Nucleus accumbens (tissue), 56 donors: ENCODE measurements around the gene ZNHIT1.
A peak's percentile ranks its signal among the peaks of the same experiment; 100 is the strongest.

Experiments used
- DNase-seq, 56 donors: peaks; one replicate each; lab custom pipeline; 2025; lab: John Stamatoyannopoulos, UW

ZNHIT1 gene

DNA sequence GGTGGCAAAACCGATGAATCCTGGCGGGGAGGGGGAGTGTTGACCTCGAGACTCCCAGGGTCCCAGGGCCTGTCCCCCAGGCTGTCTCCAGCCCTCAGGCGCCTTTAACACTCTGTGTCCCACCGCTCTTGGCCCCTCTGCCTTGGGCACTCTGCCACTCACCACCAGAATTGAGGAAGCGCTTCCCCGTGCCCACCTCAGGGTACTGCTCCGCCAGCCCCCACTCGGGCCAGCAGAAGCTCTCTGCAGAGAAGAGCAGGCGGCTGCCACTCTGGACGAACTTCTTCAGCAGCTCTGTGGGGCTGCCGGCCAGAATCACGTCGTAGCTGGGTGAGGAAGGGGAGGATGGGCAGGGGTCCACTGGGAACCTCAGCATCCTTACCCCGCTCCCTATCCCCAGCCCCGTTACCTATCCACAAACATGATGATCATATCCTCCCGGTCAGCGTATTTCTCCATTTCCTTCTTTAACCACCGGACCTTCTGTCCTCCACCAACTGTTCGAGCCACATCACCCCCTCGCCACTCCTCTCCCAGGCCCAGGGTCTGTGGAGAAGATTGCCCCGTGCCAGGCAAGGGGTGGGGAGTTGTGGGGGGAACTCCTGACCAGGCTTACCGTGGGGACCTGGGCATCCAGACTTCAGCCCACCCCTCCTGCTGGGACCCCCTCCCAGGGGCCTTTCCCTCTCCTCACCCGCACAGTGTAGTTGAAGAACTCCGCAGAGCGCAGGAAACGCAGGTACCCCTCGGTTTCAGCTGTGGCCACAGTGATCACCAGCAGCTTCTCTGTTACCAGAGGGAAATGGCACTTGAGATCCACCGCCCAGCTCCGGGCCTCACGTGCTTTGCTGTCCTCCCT, 1.7 kb upstream of the ZNHIT1 start:
- DNase-seq, result peak in 1 of 56 donors; percentile 27

DNA sequence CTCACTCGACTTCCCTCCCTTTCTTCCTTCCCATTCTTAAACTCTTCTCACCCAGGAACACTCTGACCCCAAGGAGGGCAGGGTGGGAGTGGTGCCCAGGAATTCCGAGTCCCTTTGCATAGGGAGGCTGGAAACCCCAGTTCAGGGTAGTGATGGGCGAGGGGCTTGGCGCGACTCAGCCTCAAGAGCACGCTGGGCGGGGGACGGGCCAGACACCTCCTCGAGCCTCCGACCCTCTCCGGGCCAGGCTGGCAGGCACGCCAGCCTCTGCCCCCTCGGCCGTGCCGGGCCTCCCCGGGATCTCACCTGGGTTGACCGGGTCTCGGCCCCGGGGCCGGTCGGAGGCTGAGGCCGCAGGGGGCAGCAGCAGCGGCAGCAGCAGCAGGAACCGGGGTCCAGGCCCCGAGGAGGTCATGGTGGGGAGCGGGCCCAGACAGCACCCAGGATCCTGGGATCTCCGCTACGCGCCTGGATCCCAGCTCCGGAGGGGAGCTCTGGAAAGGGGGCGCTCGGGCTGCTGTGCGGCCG, 1.0 kb upstream of the ZNHIT1 start:
- DNase-seq, result peak in 6 of 56 donors; percentile 20 to 58 (median 42)

DNA sequence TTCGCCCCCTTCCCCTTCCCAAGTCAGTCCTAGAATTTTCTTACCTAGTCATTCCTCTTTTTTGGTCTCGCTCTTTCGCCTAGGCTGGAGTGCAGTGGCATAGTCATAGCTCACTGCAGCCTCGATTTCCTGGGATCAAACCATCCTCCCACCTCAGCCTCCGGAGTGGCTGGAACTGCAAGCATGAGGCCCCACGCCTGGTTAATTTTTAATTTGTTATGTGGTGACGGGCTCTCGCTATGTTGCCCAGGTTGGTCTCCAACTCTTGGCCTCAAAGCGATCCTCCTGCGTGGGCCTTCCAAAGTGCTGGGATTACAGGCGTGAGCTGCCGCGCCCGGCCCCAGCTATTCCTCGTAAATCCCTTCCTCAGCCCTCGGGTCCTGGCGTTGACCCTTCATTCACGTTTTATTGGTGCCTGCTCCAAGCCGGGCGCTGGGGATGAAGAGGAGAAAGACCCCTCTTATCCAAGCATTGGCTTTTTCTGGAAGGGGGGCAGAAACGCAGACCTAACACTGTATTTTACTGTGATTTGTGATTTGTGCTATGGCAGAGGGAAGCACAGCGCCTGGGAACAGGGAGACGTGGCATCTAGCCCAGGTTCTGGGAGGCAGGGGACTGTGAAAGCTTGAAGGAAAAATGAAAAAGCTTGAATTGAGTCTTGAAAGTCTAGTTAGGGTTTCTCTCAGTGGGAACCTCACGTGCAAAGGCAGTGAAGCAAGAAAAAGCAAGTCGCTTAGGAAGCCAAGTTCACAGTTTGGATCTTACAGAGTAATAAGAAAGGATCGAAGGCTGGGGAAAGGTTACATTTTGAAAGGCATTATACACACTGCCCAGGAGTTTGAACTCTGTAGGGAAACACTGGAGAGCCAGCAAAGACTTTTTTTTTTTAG, 516 bp downstream of the ZNHIT1 start:
- DNase-seq, result peak in 2 of 56 donors; percentile 36 to 43

DNA sequence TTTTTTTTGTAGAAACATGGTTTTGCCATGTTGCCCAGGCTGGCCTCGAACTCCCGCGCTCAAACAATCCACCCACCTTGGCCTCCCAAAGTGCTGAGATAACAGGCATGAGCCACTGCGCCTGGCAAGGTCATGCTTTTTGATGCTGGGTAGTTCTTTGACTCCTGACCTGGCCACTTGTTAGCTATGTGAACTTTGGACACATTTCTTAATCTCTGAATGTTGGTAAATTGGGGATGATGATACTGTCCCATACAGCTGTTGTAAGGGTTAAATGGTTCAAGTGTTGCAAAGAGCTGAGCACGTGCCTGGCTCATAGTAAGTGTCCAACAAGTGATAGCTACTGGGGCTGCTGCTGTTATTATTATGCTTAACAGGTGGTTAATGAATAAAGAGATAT, 2.3 kb downstream of the ZNHIT1 start:
- DNase-seq, result no peak

DNA sequence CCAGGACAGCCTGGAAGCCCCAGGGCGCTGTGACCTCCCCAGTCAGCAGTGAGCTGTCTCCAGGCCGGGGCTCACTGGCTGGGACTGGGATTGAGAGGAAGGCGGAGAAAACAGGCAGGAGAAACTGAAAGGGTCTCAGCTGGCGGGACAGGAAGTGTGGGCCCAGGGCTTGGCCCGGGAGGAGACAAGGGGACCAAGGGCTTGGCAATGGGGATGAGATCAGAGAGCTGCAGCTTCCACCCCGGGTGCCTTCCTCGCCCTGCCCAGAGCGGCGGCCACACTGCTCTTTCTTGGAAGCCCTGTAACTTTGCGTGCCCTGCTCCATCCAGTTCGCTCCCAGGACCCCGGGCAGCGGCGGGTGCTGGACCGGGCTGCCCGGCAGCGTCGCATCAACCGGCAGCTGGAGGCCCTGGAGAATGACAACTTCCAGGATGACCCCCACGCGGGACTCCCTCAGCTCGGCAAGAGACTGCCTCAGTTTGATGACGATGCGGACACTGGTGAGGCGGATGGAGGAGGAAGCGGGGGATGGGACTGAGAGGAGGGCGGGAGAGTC, 4.4 kb downstream of the ZNHIT1 start:
- no peak for DNase-seq

DNA sequence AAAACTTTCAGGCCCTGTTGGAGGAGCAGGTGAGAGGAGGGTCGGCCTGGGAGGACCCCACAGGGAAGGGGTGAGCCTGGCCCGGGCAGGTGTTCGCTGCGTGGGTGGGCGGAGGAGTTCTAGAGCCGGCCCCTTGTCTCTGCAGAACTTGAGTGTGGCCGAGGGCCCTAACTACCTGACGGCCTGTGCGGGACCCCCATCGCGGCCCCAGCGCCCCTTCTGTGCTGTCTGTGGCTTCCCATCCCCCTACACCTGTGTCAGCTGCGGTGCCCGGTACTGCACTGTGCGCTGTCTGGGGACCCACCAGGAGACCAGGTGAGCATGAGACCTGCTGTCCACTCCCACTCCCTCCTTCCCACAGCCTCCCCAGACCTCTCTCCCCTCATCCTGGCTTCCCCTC, 5.6 kb downstream of the ZNHIT1 start:
- DNase-seq, result no peak

DNA sequence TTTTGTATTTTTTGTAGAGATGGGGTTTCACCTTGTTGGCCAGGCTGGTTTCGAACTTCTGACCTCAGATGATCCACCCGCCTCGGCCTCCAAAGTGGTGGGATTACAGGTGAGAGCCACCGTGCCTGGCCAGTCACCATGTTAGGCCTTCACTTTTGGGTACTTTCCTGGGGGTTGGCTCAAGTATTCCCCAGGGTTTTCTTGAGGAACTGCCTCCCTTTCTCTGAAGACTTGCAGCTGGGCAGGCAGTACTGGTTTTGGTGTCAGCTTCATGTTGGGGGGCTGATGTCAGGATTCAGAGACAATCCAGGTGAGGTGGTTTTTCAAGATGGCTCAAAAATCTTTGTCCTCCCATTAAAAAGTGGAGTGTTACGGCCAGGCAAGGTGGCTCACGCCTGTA, 7.7 kb downstream of the ZNHIT1 start:
- DNase-seq, result no peak

DNA sequence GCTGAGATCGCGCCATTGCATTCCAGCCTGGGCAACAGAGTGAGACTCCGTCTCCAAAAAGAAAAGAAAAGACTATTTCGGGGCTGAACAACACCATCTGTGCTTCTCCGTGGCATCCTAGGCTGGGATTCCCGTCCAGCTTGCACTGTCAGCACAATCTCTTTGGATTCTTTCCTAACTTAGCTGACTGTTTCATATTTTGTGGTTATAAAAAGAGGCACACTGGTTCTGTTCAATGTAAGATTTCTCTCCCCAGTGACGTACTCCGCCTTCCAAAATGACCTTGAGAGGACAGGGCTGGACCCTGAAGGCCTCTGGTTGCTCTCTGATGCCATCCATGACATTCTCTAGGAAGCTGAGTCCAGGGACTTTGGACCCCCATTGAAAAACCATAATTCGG, 8.8 kb downstream of the ZNHIT1 start:
- DNase-seq, result no peak

DNA sequence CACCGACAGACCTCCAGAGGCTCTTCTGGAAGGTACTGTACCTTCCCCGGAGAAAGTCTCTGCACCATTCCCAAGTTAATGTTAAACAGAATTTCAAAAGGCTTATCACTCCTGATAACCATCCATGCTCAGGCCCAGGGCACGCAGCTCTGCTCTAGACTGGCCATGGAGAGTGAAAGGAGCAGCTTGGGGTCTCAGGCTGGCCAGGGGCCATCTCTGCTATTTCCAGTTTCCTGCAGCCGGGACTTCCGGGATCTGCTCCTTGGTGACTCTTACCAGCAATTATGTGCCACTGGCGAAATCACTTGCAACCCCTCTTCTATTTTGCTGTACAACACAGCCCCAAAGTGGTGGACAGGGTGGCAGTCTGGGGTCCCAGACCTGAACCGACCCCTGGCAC, 13.7 kb downstream of the ZNHIT1 start:
- DNase-seq, result no peak

DNA sequence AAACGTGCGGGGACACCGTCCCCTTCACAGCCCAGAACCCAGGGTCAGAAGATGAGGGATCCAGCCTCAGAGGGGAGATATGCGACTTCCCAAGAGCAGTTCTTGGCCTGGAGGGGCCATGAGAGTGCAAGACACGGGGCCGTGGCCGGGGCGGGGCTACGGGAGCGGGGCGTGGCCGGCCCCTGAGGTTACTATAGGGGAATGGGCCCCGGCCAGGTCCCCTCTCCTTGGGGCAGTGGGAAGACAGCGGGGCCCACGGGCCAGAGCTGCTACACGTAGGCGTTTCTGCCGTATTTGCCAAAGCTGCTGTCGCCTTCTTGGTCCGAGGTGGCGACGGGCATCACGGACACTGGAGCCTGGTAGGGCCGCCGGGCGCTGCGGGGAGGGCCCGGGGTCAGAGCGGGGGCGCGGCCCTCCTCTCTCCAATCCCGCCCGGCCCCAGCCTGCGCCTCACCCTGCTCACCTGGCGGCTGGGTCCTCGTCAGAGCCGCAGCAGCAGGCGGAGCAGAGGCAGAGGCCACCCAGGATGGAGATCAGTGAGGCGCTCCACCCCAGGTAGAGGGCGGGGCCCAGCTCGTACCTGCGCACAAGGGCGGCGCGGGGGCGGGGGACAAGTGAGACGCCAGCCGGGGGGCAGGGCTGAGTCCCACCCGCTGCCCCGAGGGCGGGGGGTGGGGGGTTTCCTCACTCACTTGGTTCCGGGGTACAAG, 14.3 kb downstream of the ZNHIT1 start:
- DNase-seq, result peak in 36 of 56 donors; percentile 2 to 83 (median 46)

DNA sequence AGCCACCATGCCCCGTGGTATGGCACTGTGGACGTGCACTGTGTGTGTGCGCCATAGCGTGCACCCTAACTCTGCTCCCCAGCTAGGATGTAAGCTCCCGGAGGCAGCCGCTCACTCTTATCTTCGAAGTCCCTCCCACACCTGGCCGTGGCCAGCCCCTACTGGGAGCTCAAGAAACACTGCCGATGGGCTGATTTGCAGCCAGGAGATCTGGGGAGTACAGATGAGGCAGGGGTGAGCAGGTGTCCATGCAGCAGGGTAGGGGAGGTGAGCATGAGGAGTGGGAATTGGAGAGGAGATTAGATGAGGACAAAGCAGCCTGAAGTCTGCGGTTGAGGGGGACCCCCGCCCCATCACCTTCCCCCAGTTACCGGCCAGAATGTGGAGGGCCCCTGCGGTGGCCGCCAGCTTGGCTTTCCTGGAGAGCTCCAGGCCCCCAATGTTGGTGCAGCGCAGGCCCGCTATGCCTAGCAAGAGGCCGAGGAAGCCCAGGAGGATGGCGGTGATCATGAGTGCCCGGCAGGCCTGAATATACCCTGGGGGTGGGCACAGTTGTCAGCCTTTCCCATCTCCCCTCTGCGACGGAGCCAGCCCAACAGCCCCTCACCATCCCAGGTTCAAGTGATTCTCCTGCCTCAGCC, 16.1 kb downstream of the ZNHIT1 start:
- DNase-seq, result no peak

DNA sequence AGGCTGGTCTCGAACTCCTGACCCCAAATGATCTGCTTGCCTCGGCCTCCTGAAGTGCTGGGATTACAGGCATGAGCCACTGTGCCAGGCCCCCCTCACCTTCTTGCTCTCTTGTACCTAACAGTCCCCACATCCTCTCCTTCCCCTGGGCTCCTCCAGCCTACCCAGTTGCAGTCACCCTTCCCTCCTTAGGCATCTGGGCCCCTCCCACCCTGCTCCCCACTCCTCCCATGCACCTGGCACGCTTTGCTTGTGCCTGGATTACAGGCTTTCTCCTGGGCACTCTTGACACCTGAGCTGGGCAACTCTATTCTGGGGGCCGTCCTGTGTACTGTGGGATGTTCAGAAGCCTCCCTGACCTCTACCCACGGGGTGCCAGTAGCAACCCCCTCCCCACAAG, 16.7 kb downstream of the ZNHIT1 start:
- no peak for DNase-seq

DNA sequence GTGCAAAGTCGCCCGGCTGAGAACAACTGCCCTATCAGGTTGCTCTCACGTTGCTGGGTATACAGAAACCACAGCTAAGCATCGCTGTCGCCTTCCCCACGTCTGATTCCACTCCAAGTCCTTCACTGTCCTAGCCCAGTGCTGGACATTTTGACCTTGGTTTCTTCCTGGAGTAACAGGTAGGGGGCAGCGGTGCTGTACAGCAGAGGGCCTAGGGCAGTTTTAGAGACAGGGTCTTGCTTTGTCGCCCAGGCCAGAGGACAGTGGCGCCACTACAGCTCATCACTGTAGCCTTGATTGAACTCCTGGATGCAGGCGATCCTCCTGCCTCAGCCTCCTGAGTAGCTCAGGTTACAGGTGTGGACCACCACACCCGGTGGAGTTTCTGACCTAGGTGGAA, 17.1 kb downstream of the ZNHIT1 start:
- DNase-seq, result peak in 1 of 56 donors; percentile 9

DNA sequence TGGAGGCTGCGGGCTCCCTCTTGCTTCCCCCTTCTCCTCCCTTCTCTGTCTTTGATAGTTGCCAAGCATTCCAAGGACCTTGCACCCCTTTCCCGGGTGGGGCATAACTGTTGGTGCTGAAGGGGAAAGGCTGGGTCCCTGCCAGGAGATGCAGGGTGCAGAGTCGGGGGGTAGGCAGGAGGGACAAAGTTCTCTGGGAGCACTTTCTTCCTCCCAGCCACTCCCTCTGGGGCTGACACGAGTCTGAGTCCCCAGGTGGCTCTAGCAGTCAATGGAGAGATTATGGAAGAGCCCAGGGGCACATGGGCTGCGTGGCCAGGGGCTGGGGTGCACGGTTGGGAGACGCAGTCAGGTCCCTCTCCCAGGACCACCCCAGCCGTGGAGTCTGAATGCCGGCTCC, 17.6 kb downstream of the ZNHIT1 start:
- DNase-seq, result no peak

DNA sequence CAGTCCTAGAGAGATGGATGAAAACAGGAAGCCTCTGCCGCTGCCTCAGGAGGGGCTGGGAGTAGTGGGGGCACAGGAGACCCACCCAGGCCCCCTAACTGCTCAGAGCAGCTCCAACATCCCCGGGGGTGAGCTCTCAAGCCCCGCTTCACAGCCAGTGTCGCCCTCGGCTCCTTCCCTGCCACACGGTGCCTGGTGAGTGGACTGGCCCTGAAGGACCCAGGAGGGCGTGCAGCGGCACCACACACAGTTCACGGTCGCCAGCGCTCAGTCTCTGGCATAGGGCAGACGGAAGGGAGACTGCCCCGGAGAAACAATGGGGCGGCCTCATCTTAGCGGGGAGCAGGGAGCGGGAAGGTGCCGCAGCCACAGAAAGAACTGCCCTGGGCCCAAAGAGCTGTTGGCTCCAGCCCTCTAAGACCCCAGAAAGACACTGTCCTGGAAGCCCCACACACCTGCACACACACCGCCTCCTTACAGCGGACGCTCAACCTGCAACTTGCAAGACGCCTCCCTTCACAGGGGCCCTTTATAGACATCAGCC, 18.4 kb downstream of the ZNHIT1 start:
- DNase-seq, result no peak

DNA sequence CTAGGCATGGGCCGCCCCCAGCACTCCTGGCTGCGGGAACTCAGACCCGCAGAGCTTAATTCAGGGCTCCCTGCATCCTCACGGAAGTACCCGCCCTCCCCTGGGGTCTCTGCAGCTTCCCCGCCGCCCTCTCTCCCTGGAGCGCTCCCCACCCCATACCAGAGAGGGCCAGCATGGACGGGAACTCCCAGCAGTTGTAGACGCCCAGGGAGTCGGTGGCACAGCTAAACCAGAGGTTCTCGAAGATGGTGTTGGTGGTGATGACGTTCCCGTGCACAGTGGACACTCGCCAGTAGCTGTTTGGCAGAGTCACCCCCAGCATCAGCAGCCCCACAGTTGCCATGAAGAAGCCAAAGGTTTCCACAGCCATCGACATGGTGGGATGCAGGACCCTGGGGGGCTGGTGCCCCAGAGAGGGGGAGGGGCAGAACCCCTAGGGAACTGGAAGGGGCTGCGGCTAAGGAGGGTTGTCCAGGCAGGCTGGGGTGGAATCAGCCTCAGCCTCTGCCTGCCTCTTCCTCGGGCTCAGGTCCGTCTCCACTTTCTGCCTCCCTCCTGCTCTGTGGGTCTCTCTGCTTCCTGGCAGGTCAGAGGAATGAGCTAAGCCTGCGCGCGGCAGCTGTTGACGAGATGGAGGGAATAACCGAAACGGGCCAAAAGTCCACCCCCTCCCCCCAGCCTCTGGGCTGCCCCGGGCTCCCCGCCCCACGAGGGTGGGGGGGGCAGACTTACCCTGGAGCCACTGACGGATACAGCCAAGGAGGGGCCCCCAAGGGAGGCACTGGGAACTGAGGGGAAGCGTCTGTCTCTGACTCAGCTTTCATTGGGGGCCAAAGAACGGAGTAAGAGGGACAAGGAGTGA, 19.5 kb downstream of the ZNHIT1 start, which contains the start of gene CLDN15:
TSS of gene CLDN15 (minus strand) at position 597 of the 862 bp plus-strand sequence. CDS start at position 376, 221 bp downstream.
- peak in 6 of 56 donors; percentile 9 to 38 (median 24) for DNase-seq

DNA sequence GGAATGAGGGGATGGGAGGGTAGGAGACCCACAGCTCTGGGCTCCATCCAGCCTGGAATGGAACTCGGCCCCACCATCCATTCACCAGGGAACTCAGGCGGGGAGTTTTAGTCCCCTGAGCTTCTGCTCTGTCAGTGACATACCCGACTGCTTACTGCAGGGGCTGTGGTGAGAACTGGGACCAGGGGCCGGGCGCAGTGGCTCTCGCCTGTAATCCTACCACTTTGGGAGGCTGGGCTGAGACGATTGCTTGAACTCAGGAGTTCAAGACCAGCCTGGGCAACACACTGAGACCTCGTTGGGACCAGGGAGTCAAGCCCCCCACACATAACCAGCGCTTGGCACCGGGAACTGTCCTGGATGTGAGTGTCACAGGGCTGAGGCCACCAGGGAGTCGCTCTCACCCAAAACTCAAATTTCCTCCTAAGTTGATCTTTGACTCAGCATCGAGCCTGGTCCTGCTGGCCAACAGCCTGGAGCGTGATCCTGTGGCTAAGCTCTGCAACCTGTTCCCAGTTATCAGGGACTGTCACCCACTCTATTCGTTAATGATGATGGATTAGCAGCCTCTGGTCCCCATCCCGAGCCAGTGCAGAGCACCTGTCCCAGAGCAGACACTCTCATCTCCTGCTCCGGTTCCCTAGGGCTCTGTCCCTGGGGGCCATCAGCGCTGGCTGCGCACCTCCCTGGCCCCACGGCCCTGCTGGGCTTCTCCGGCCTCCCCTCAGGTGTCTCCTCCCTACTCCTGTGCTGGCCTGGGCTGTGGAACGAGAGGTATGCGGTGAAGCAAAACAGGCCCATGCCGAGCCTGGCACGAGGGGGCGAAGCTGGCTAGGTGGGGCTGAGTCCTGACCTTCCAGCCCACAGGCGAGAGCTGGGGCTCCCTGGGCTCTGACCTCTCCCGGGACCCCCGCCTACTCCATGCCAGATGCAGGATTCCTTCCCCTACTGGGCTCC, 20.5 kb downstream of the ZNHIT1 start:
- no peak for DNase-seq
